SK-N-MC (cell line): ENCODE data around the gene ITSN2.

ENCODE experiments used
- DNase-seq: peaks from one replicate; pipeline ENCODE4 v3.0.0-alpha.2; 2011; ENCODE audit warnings: low read depth, low spot score
- H3K27ac ChIP-seq: fragments of 200-600 bp; sonication (generic); 2 replicates; pipeline ENCODE4 v1.5.1; 2016; ENCODE audit warnings: mixed run types
- H3K36me3 ChIP-seq: fragments of 200-600 bp; sonication (generic); 2 replicates; pipeline ENCODE4 v1.6.1; 2017; ENCODE audit warnings: antibody characterized with exemption, low read length, mixed read lengths; ENCODE audit not compliant: insufficient read depth
- H3K4me3 ChIP-seq: fragments of 200-600 bp; sonication (generic); 2 replicates; pipeline ENCODE4 v1.5.1; 2016
- H3K9ac ChIP-seq: fragments of 200-600 bp; sonication (generic); 2 replicates; pipeline ENCODE4 v1.8.0; 2017; ENCODE audit warnings: mixed run types, mixed read lengths; ENCODE audit not compliant: insufficient read length
- H3K9me3 ChIP-seq: fragments of 200-600 bp; sonication (generic); 2 replicates; pipeline ENCODE4 v1.6.1; 2017; ENCODE audit warnings: low read depth, mild to moderate bottlenecking, antibody characterized with exemption, low read length, moderate library complexity, mixed read lengths
- EZH2 ChIP-seq: fragments of 200-600 bp; sonication (generic); IDR thresholded peaks from one replicate; pipeline ENCODE4 v1.6.1; 2017; ENCODE audit warnings: antibody characterized with exemption
- FOXP2 ChIP-seq: optimal IDR thresholded peaks from 2 replicates; pipeline ENCODE3; 2011; ENCODE audit warnings: mild to moderate bottlenecking, moderate library complexity; ENCODE audit not compliant: insufficient read depth; ENCODE audit errors: extremely low read length, control extremely low read depth
- POLR2AphosphoS5 ChIP-seq: IDR thresholded peaks from 2 replicates; pipeline ENCODE4 v1.6.1; 2012; ENCODE audit warnings: mild to moderate bottlenecking, low read depth, low read length, borderline replicate concordance

Gene ITSN2

DNA sequence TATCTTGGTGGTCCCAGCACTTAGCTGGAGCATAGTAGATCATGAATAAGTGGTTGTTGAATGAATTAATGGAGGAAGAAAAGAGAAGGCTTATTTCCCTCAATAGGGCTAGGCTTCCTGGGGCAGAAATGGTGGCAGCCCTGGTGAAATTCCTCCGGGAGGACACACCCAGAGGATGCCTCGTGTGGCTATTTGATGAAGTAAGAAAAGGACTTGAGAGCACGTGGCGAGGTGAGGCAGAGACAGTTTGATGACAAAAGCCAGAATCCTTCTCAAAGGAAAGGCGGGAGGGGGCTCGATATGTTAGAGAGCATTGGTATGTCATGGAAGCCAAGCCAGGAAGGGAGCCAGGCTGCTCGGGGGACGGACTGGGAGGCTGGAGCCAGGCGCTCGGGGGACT is 170.8 kb downstream of the ITSN2 start:
- H3K4me3 ChIP-seq: no peak overlapping the region
- H3K27ac ChIP-seq: no peak overlapping the region
- H3K9me3 ChIP-seq: no peaks in the 10 kb centered on the region
- no peak for DNase-seq
- no peak overlapping the region for H3K9ac ChIP-seq
- TF ChIP-seq FOXP2 (no peak), POLR2AphosphoS5 (no peak), EZH2 (no peak)
- no peaks in the 10 kb centered on the region for H3K36me3 ChIP-seq

DNA sequence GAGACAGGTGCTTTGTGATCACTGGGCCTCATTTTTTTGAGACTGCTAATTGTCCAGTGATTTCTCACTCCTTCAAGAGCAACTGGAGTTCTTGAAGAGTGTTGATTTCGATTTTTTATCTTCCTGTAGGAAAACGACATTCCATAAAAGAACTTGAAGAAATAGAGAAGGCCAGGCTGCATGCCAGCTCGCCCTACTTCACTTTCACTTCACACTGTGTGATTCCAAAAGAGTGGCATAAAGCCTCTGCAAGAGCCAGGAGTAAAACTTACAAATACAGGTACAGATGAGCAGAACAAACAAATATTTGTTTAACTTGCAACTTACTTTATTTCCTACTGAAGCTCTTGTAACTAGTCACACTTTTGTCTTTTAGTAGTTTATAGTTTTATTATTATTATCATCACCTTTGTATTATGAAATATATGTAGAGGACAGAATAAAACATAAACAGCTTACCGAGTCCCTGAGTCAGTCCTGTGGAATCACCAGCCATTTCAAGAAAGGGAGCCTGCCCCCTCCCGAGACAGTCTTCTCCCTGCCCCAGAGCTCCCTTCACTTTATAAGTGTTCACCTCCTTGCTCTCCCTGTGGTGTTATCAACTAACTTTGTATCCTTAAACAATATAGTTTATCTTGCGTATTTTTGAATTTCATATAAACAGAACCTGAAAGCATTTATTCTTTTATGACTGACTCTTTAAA is 176.8 kb downstream of the ITSN2 start:
- Histone ChIP-seq H3K9ac (no peak overlapping the region), H3K36me3 (no peaks in the 10 kb centered on the region), H3K4me3 (no peak overlapping the region), H3K9me3 (no peaks in the 10 kb centered on the region), H3K27ac (no peak overlapping the region)
- TF ChIP-seq EZH2 (no peak), POLR2AphosphoS5 (no peak), FOXP2 (no peak)
- DNase-seq: no peak

DNA sequence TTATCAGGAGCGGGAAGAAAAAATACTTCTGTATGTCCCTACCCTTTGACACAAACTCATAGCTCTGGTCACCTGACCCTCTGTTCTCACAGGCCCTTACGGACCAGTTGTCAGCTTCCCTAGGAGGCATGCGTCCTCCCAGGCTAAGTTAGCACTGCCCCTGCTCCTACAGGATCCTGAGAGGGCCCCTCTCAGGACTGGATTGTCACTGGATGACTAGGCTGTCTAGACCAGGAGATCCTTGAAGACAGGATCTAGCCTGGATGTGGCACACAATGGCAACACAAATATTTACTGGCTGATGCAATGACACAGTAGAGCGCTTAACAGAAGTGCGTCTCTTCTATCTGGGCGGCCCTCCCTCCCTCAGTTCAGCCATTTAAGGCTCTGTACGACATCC is 177.8 kb downstream of the ITSN2 start:
- Histone ChIP-seq H3K9me3 (no peaks in the 10 kb centered on the region), H3K36me3 (no peaks in the 10 kb centered on the region), H3K9ac (no peak overlapping the region), H3K27ac (no peak overlapping the region), H3K4me3 (no peak overlapping the region)
- DNase-seq: no peak
- TF ChIP-seq POLR2AphosphoS5 (no peak), FOXP2 (no peak), EZH2 (no peak)

DNA sequence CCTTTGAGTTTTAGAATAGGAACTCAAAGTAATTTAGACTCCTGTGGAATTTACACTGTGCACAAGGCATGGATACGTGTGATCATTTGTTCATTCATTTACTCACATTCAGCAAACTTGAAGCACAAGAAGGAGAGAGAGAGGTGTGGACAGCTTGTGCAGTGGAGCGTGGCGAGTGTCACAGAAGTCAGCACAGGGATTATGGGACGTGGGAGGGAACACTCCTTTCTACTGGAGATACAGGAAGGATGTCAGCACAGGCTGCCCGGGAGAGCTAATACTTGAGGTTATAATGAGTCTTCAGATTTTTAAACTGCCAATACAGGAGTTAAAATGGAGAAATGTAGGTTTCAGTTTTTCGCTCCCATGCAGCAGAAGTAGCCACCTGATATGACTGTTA is 178.5 kb downstream of the ITSN2 start:
- DNase-seq: no peak
- no peaks in the 10 kb centered on the region for H3K36me3 ChIP-seq
- no peak for TF ChIP-seq FOXP2
- no peak for TF ChIP-seq POLR2AphosphoS5
- TF ChIP-seq EZH2: no peak
- no peak overlapping the region for H3K27ac ChIP-seq
- H3K4me3 ChIP-seq: no peak overlapping the region
- no peaks in the 10 kb centered on the region for H3K9me3 ChIP-seq
- no peak overlapping the region for H3K9ac ChIP-seq

DNA sequence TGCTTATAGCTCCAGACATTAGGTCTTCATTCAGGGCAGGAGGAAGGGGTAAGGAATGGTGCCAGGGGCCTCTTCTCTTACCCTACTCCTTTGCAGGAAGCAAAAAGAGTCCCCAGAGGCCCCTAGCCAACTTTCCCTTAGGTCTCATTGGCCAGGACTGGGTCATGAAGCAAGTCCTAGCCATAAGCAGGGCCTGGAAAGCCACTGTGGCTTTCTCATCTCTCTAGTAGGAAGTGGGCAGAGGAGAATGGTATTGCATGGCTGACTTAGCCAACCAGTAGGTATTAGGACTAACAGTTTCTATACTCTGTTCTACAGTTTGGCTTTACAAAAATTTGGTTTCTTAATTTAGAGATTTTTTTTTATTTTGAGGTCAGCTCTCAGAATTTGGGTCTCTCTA is 180.7 kb downstream of the ITSN2 start:
- DNase-seq: no peak
- H3K9me3 ChIP-seq: no peaks in the 10 kb centered on the region
- no peak overlapping the region for H3K27ac ChIP-seq
- H3K9ac ChIP-seq: no peak overlapping the region
- TF ChIP-seq POLR2AphosphoS5: no peak
- TF ChIP-seq FOXP2: no peak
- TF ChIP-seq EZH2: no peak
- no peaks in the 10 kb centered on the region for H3K36me3 ChIP-seq
- no peak overlapping the region for H3K4me3 ChIP-seq

DNA sequence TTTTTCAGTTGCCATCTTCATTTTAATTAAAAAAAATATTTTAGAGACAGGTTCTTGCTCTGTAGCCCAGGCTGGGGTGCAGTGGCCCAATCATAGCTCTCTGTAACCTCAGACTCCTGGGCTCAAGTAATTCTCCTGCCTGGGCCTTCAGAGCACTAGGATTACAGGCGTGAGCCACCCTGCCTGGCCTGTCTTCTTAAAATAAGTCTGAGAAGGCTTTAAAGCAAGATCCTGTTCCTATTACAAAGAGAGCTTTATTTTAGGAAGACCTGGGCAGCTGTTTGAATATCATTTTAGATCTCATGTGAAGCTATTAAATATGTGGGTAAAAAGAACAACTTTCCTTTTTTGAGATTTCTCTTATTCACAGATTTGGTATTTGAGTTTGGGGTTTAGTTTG is 184.0 kb downstream of the ITSN2 start:
- no peak for DNase-seq
- no peaks in the 10 kb centered on the region for H3K36me3 ChIP-seq
- H3K27ac ChIP-seq: no peak overlapping the region
- no peak overlapping the region for H3K9ac ChIP-seq
- no peaks in the 10 kb centered on the region for H3K9me3 ChIP-seq
- TF ChIP-seq FOXP2: no peak
- no peak for TF ChIP-seq POLR2AphosphoS5
- no peak for TF ChIP-seq EZH2
- H3K4me3 ChIP-seq: no peak overlapping the region

DNA sequence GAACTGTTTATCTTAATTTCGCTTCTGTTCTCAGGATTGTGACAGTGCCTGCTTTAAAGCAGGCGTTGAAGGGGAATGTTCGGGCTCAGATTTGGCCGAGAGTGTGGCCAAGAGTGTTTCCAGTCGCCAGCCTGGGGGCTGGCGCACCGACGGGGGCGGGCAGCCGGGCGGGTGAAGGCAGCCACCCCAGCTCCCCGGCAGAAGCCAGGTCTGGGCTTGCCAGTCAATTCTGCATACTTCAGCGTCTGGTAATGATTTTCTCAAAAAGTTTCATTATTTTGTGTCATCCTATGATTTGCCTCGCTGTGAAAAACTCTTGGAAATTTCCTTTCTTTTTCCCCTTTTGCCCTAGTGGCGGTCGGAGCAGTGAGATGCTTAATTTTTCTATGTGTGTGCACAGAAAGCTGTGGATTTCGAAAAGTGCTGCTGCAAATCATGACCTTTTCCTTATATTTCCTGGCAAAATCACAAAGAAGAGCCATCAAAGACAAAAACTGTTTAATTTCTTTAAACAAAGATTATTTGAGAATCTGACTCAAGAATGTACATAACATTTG is 184.6 kb downstream of the ITSN2 start:
- Histone ChIP-seq H3K9me3 (no peaks in the 10 kb centered on the region), H3K9ac (no peak overlapping the region), H3K36me3 (no peaks in the 10 kb centered on the region), H3K4me3 (no peak overlapping the region), H3K27ac (no peak overlapping the region)
- DNase-seq: no peak
- TF ChIP-seq FOXP2 (no peak), POLR2AphosphoS5 (no peak)

DNA sequence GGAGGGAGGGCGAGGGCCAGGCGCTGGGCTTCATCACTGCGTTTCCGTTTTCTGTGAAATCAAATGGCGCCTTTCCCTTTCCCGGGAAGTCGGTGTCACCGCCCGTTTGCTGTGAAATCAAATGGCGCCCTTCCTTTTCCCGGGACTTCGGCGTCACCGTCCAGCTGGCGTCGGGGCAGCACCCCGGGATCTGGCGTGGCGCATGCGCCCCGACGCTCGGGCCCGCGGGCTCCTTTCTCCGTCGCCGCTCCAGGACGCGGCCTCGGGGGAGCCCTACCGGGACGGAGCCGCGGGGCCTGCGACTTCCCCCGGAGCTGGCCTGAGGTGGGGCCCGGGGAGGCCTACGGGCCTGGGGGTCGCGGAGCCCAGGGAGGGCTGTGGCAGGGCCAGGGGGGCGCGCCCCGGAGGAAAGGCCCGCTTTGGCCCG is 185.5 kb downstream of the ITSN2 start, which contains the start of gene FAM228A:
Gene FAM228A, plus strand, starts transcription at position 203 of the 427 bp plus-strand sequence. CDS start 428 bp downstream, outside the sequence.
- Histone ChIP-seq H3K27ac (no peak within 1 kb of the TSS), H3K9me3 (no peaks in the 10 kb centered on the region), H3K36me3 (no peaks in the 10 kb centered on the region), H3K4me3 (no peak within 1 kb of the TSS), H3K9ac (no peak within 1 kb of the TSS)
- TF ChIP-seq POLR2AphosphoS5 (no peak), FOXP2 (no peak), EZH2 (no peak)
- DNase-seq: no peak
